GM19239 (cell line): Measurements from ENCODE around the gene HSPA14.
A peak's percentile ranks its signal among the peaks of the same experiment; 100 is the strongest.
"Not testable (repeated sequence)": the region's sequence is repeated elsewhere in the genome, so short reads cannot be mapped to it uniquely, and the experiment has no call there.

Source experiments
- DNase-seq: peaks from one replicate; pipeline ENCODE4 v3.0.0; 2011; ENCODE audit warnings: low spot score; ENCODE audit not compliant: insufficient read length
- FAIRE-seq: peaks from 2 replicates; lab custom pipeline; 2011; peaks lifted over from hg19 to GRCh38; lab: Jason Lieb, UNC

Gene HSPA14

DNA sequence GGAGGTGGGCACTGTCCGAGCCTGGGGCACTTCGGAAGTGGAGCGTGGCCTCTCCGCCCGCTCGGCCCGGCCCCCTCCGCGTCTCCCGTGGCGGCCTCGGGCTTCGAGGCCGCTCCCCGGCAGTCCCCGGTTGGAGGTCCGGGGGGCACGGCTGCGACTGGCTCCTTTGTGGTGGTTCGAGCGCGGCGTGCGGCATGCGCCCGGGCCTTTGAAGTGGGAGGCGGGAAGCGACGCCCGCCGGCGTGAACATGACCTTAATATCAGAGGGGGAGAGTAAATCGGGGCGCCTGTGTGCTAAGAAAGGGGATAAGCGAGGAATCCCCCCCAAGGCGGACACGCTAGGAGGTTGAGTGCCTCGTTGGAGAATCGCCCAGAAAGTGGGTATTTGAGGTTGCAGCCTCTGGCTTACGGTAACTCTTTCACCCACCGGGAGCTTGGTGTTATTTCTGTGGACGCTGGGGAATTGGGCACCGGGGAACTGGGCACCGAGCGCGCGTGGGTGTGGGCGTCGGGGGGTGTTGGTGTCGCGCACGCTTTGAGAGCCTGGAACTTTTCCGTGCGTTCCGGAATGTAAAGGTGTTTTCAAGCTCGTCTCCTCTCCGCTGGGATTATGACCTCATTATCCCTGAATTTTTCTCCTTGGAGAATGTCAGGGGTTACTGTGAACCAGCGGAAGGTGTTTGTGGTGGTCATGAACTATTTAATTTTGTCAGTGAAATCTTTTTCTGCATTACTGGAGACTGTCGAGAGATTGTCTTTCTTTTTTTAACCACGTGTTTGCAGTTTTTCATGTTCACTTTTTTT lies 41.2 kb downstream of the HSPA14 start:
- DNase-seq (no peak), FAIRE-seq (no peak)

GRCh38 chr10:14879928-14880193 lies 41.8 kb downstream of the HSPA14 start:
- FAIRE-seq = no peak
- no peak for DNase-seq

- DNase-seq (no peak), FAIRE-seq (no peak)
Observed at GRCh38 chr10:14880229-14880628, 42.1 kb downstream of the HSPA14 start.

DNA sequence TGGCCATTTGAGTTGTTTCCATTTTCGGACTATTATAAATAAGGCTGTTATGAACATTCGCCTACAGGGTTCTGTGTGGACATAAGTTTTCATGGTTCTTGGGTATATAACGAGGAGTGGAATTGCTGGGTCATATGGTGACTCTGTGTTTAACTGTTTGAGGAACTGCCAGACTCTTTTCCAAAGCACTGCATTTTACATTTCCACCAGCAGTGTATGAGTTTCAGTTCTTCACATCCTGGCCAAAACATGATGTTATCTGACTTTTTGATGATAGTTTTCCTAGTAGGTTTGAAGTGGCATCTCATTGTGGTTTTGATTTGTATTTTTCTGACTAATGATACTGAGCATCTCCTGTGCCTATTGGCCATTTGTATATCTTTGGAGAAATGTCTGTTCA lies 46.0 kb downstream of the HSPA14 start:
- no peak for DNase-seq
- FAIRE-seq = peak; percentile 66

DNA sequence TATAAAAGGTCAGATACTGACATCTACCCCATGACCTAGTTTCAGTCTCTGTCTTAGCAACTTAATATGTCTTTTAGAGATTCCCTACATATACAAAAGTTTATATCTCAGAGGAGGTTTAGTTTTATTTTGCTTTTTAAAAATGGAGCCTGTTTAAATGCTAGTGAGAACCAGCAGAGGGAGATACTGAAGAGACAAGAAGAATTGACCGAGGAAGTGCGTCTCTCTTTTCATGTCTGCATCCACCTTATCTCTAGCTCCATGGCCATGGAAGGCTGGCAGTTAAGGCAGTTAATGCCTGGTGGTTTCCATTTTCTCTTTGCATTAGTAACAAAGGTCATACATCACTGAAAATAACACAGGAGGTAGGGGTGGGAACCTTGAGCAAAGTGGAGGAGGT lies 51.2 kb downstream of the HSPA14 start:
- no peak for FAIRE-seq

DNA sequence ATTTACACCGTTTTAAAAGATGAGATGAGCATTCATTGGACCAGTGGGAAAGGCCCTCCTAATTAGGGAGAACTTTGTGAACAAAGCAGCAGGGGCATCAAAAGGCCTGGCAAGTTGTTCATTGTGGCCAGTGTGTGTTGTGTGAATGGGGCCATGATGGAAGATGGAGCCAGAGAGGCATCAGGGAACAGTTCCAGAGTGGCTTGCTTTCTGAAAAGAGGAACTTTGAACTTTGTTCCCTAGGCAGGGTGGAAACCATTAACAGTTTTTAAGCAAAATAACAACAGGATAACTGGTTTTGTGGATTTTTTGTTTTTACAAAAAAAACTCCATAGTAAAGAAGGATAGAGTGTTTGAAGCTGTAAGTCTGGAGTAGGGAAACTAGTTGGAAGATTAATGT lies 53.0 kb downstream of the HSPA14 start:
- FAIRE-seq (no peak), DNase-seq (no peak)

More for the DNA sequence above, 51.2 kb downstream of the HSPA14 start:
- DNase-seq = no peak

- FAIRE-seq = peak; percentile 18
Observed at GRCh38 chr10:14904316-14904732, 66.2 kb downstream of the HSPA14 start.

DNA sequence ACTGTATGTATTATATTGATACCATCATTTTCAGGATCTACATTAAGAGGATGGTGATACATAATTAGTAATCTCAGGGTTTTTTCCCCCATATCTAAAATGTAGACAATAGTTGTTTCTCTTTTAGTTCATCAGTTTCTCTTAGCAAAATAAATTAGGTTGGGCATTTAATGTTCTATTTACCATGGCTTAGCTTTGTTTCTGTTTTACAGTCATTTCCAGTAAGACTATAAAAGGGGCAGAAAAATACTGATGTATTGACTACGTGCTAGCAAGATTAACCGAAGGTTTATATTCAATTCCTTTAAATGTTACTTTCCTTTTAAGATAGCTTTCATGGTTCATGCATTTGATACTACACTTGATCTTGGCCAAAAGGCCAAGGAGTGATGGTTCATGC lies 66.8 kb downstream of the HSPA14 start:
- FAIRE-seq = no peak

More at GRCh38 chr10:14904316-14904732, 66.2 kb downstream of the HSPA14 start:
- no peak for DNase-seq

DNA sequence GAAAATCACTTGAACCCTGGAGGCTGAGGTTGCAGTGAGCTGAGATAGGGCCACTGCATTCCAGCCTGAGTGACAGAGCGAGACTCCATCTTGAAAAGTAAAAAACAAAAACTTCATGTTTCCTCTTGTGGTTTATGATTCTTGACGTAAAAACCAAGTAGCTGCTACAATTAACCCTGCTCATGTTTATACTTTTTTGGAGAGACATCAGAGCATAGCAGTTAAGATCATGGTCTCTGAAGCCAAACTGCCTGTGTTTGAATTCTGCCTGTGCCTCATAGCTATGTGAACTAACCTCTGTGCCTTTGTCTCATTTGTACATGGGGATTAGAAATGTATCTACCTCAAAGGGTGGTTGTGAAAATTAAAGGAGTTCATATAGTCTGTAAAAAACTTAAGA lies 67.8 kb downstream of the HSPA14 start:
- no peak for DNase-seq
- no peak for FAIRE-seq

More for the DNA sequence above, 66.8 kb downstream of the HSPA14 start:
- no peak for DNase-seq

- FAIRE-seq (no peak), DNase-seq (no peak)
Observed at GRCh38 chr10:14906765-14907164, 68.7 kb downstream of the HSPA14 start.

GRCh38 chr10:14907591-14907990 lies 69.5 kb downstream of the HSPA14 start:
- not testable (repeated sequence) for FAIRE-seq, DNase-seq

DNA sequence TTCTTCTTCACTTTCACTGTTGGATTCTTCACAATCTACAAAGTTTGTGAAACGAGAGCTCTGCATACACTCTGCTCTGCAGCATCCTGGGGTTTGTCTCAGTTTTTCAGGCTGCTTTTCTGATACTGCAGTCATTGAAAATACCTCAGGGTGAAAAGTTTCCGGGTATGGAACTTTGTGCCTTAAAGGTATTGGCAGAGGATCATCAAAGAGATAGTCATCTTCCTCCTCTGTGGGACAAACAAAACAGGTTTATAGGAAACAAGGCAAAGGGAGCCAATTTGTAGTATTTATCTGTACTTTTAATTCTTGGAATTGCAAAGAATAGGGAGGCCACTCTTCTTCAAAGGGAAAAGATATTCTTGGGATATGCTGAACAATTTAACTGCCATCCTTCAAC lies 71.0 kb downstream of the HSPA14 start:
- no peak for FAIRE-seq

GRCh38 chr10:14910953-14911352 lies 72.8 kb downstream of the HSPA14 start:
- FAIRE-seq (no peak), DNase-seq (no peak)

More for the DNA sequence above, 71.0 kb downstream of the HSPA14 start:
- no peak for DNase-seq

GRCh38 chr10:14911801-14912200 lies 73.7 kb downstream of the HSPA14 start:
- DNase-seq (no peak), FAIRE-seq (no peak)

GRCh38 chr10:14916600-14916999 lies 78.5 kb downstream of the HSPA14 start:
- FAIRE-seq = no peak
- DNase-seq = no peak

DNA sequence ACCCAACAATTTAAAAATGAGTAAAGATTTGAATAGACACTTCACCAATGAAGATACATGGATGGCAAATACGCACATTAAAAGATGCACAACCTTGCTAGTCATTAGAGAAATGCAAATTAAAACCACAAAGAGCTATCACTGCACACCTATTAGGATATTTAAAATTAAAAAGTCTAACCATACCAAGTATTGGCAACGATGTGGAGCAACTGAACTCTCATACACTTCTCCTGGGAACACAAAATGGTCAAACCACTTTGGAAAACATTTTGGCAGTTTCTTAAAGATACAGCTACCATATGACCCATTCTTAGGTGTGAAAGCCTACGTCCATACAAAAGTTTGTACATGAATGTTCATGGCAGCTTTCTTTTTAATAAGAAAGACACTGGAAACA lies 79.7 kb downstream of the HSPA14 start:
- DNase-seq (no peak), FAIRE-seq (no peak)

- DNase-seq (no peak), FAIRE-seq (no peak)
Observed at GRCh38 chr10:14918964-14919363, 80.9 kb downstream of the HSPA14 start.
